HCT116 (cell line): ENCODE results near the gene S100A3. TPM values are rescaled to one million over a fixed set of nuclear protein-coding genes. Genes with fewer than 3 reads are reported as not detected.

Experiments
- ATAC-seq: fragments of 200-7000 bp; cut with Tn5 transposase; 2 replicates; pipeline ENCODE4 v1.9.1; 2020; ENCODE audit warnings: mild to moderate bottlenecking, moderate library complexity
- BruUV-seq: library from RNA; stranded (reverse); fragments of 400-500 nt; replicated peaks from 2 replicates; lab custom pipeline; 2021; lab: Mats Ljungman, UMichigan
- CTCF ChIA-PET: fragments of 300-600 bp; sonication (Branson Sonifier 250); formaldehyde crosslinking; loops from one replicate; lab custom pipeline; 2021; ENCODE audit warnings: antibody characterized with exemption; lab: Charles Lee
- POLR2A ChIA-PET: fragments of 300-600, 350-600 bp; sonication (Branson Sonifier 250); formaldehyde crosslinking; loops from one replicate; lab custom pipeline; 2021; ENCODE audit warnings: antibody characterized with exemption; lab: Charles Lee
- RAD21 ChIA-PET, 2 experiments: fragments of 300-600 bp; sonication (Branson Sonifier 250); formaldehyde crosslinking; loops; one replicate each; lab custom pipeline; 2023; ENCODE audit warnings: low total read pairs in 2 of 2; ENCODE audit not compliant: uncharacterized antibody in 2 of 2, unreplicated experiment in 2 of 2, low non-redundant PET in 1 of 2; lab: Charles Lee
- DNase-seq: peaks from one replicate; pipeline ENCODE4 v3.0.0-alpha.2; 2010; ENCODE audit warnings: low read depth, low spot score
- H2AFZ ChIP-seq: fragments of 200-600 bp; shearing (Covaris generic), sonication (generic); 2 replicates; pipeline ENCODE4 v1.6.1; 2017; ENCODE audit warnings: low read depth, mixed run types, mixed read lengths, antibody characterized with exemption, low read length; ENCODE audit not compliant: poor library complexity, severe bottlenecking
- H3K27ac ChIP-seq: 2 replicates; pipeline ENCODE4 v1.5.1; 2012; ENCODE audit warnings: low read depth, low read length
- H3K27me3 ChIP-seq: fragments of 200-600 bp; sonication (generic); 2 replicates; pipeline ENCODE4 v1.6.1; 2016; ENCODE audit warnings: mixed run types, low read length, mixed read lengths; ENCODE audit not compliant: insufficient read depth
- H3K36me3 ChIP-seq, 2 experiments: fragments of 200-500 bp in 1 of 2; fragments of 200-600 bp in 1 of 2; sonication (Bioruptor generic) in 1 of 2; sonication (generic) in 1 of 2; 2 replicates each; pipeline versions ENCODE4 v1.5.1 to v1.6.1; 2014 to 2016; ENCODE audit warnings: low read length in 2 of 2, inconsistent platforms in 1 of 2, mixed read lengths in 1 of 2, mixed run types in 1 of 2; ENCODE audit not compliant: insufficient read depth in 2 of 2, control insufficient read depth in 1 of 2
- H3K4me1 ChIP-seq, 2 experiments: fragments of 200-600 bp in 1 of 2; sonication (generic) in 1 of 2; 2 replicates each; pipeline versions ENCODE4 v1.5.1 to v1.6.1; 2012 to 2017; ENCODE audit warnings: low read length in 2 of 2, inconsistent platforms in 1 of 2, mild to moderate bottlenecking in 1 of 2, mixed read lengths in 1 of 2, mixed run types in 1 of 2, moderate library complexity in 1 of 2; ENCODE audit not compliant: insufficient read depth in 2 of 2, control insufficient read depth in 1 of 2
- H3K4me2 ChIP-seq: fragments of 200-600 bp; sonication (generic); 2 replicates; pipeline ENCODE4 v1.6.1; 2017; ENCODE audit warnings: mixed run types, low read length, mixed read lengths
- H3K4me3 ChIP-seq, 2 experiments: fragments of 200-600 bp in 1 of 2; sonication (generic) in 1 of 2; replicated peaks in 1 of 2; 2 replicates each; pipeline ENCODE4 v1.5.1; 2011 to 2016; ENCODE audit warnings: low read length in 2 of 2, control low read depth in 1 of 2, low read depth in 1 of 2, mild to moderate bottlenecking in 1 of 2, mixed read lengths in 1 of 2, mixed run types in 1 of 2
- H3K79me2 ChIP-seq: fragments of 200-600 bp; sonication (generic); 2 replicates; pipeline ENCODE4 v1.6.1; 2017; ENCODE audit warnings: mild to moderate bottlenecking, mixed run types, low read length, moderate library complexity, mixed read lengths; ENCODE audit not compliant: insufficient read depth
- H3K9ac ChIP-seq: fragments of 200-600 bp; sonication (generic); 2 replicates; pipeline ENCODE4 v1.6.1; 2016; ENCODE audit warnings: low read length, mixed read lengths
- H3K9me2 ChIP-seq: fragments of 200-600 bp; sonication (generic), shearing (Covaris generic); 2 replicates; pipeline ENCODE4 v1.6.1; 2017; ENCODE audit warnings: mixed run types, mild to moderate bottlenecking, moderate library complexity; ENCODE audit not compliant: insufficient read depth
- H3K9me3 ChIP-seq, 2 experiments: fragments of 200-500 bp in 1 of 2; fragments of 200-600 bp in 1 of 2; sonication (Bioruptor generic) in 1 of 2; sonication (generic) in 1 of 2; 2 replicates each; pipeline ENCODE4 v1.6.1; 2014 to 2017; ENCODE audit warnings: low read length in 2 of 2, mixed read lengths in 2 of 2, inconsistent platforms in 1 of 2, low read depth in 1 of 2, mild to moderate bottlenecking in 1 of 2, mixed run types in 1 of 2, moderate library complexity in 1 of 2; ENCODE audit not compliant: control insufficient read depth in 1 of 2, insufficient read depth in 1 of 2
- H4K20me1 ChIP-seq: fragments of 200-600 bp; sonication (generic), shearing (Covaris generic); 2 replicates; pipeline ENCODE4 v1.6.1; 2017; ENCODE audit warnings: mixed run types, mild to moderate bottlenecking, moderate library complexity; ENCODE audit not compliant: insufficient read depth
- ATF3 ChIP-seq: IDR thresholded peaks from 2 replicates; pipeline ENCODE4 v1.6.1; 2012
- CBX3 ChIP-seq: IDR thresholded peaks from 2 replicates; pipeline ENCODE4 v1.6.1; 2012; ENCODE audit warnings: low read depth
- CEBPB ChIP-seq: IDR thresholded peaks from 2 replicates; pipeline ENCODE4 v1.6.1; 2012; ENCODE audit warnings: low read depth
- CTCF ChIP-seq, 3 experiments: fragments of 200-600 bp in 1 of 3; sonication (generic) in 1 of 3; IDR thresholded peaks in 2 of 3; conservative IDR thresholded peaks in 1 of 3; 2 replicates each; pipeline ENCODE4 v1.5.1; 2012 to 2017; ENCODE audit warnings: low read depth in 2 of 3, low read length in 2 of 3, antibody characterized with exemption in 1 of 3, borderline replicate concordance in 1 of 3, control low read depth in 1 of 3, mild to moderate bottlenecking in 1 of 3, mixed read lengths in 1 of 3, mixed run types in 1 of 3, moderate library complexity in 1 of 3; ENCODE audit not compliant: insufficient read depth in 1 of 3
- EGR1 ChIP-seq: IDR thresholded peaks from 2 replicates; pipeline ENCODE4 v1.6.1; 2012; ENCODE audit warnings: low read depth
- ELF1 ChIP-seq: IDR thresholded peaks from 2 replicates; pipeline ENCODE4 v1.6.1; 2012; ENCODE audit warnings: low read depth, borderline replicate concordance
- EZH2 ChIP-seq: fragments of 200-600 bp; sonication (generic); IDR thresholded peaks from 2 replicates; pipeline ENCODE4 v1.6.1; 2017; ENCODE audit warnings: antibody characterized with exemption, mixed run types
- FOSL1 ChIP-seq: IDR thresholded peaks from 2 replicates; pipeline ENCODE4 v1.6.1; 2012; ENCODE audit warnings: low read depth
- MAX ChIP-seq: IDR thresholded peaks from 2 replicates; pipeline ENCODE4 v1.6.1; 2012
- POLR2A ChIP-seq: IDR thresholded peaks from 2 replicates; pipeline ENCODE4 v1.7.0; 2011; ENCODE audit warnings: borderline replicate concordance; ENCODE audit not compliant: insufficient read depth, insufficient read length; ENCODE audit errors: extremely low read depth
- POLR2AphosphoS5 ChIP-seq: IDR thresholded peaks from 2 replicates; pipeline ENCODE4 v1.6.1; 2011; ENCODE audit warnings: mild to moderate bottlenecking, low read depth, low read length, moderate library complexity
- RAD21 ChIP-seq: IDR thresholded peaks from 2 replicates; pipeline ENCODE4 v1.6.1; 2012; ENCODE audit warnings: low read depth, mild to moderate bottlenecking
- REST ChIP-seq: IDR thresholded peaks from 2 replicates; pipeline ENCODE4 v1.6.1; 2012; ENCODE audit warnings: low read depth
- SRF ChIP-seq: IDR thresholded peaks from 2 replicates; pipeline ENCODE4 v1.6.1; 2012; ENCODE audit warnings: low read depth
- TCF7L2 ChIP-seq: IDR thresholded peaks from 2 replicates; pipeline ENCODE4 v1.7.0; 2011; ENCODE audit warnings: borderline replicate concordance, inconsistent platforms; ENCODE audit not compliant: insufficient read depth, insufficient read length; ENCODE audit errors: extremely low read depth
- YY1 ChIP-seq: IDR thresholded peaks from 2 replicates; pipeline ENCODE4 v1.6.1; 2011; ENCODE audit warnings: low read length, low read depth, moderate library complexity, mild to moderate bottlenecking; ENCODE audit not compliant: insufficient replicate concordance; ENCODE audit errors: extremely low read depth
- ZBTB33 ChIP-seq: IDR thresholded peaks from 2 replicates; pipeline ENCODE4 v1.6.1; 2011; ENCODE audit warnings: mild to moderate bottlenecking, low read length, moderate library complexity; ENCODE audit not compliant: insufficient replicate concordance; ENCODE audit errors: extremely low read depth
- ZFX ChIP-seq: fragments of 450-650 bp; IDR thresholded peaks from 2 replicates; pipeline ENCODE4 v1.6.1; 2017
- intact Hi-C: fragments of 100-400 bp; cut with micrococcal nuclease; formaldehyde crosslinking; loops from 2 replicates; pipeline ENCODE4 v1.10.0; 2022
- total RNA-seq: library from RNA; stranded (reverse); gene quantifications from one replicate; pipeline ENCODE4 v1.2.1, GENCODE V29; 2021; ENCODE audit not compliant: unreplicated experiment

Gene S100A3
- total RNA-seq, 1 experiment from 2014 or later, result 4.2 TPM

- RAD21 ChIA-PET, result no interaction called here
- H3K4me2 ChIP-seq, result no peak overlapping the region
- no peak overlapping the region for H3K4me3 ChIP-seq
- no peak overlapping the region for H3K27ac ChIP-seq
- H3K36me3 ChIP-seq, result no peaks in the 10 kb centered on the region
- POLR2A ChIA-PET, result interaction anchor here (0.7 to 1.4 kb wide), 3 partner anchors 12 to 35 kb away, joined by 3 to 4 read pairs (median 3); partner anchors contain the start of genes S100A13 and S100A16
- H3K9me3 ChIP-seq, result no peaks in the 10 kb centered on the region
- H2AFZ ChIP-seq, result no peak overlapping the region
- H3K4me1 ChIP-seq, result peaks cover 5 to 9% of the 10 kb centered on the region in 2 experiments
- no peaks in the 10 kb centered on the region for H4K20me1 ChIP-seq
- DNase-seq, result no peak
- no peak for ATAC-seq
- CTCF ChIA-PET, result interaction anchor here (1.0 kb wide), 1 partner anchor 21 kb away, joined by 3 read pairs; no protein-coding TSS in a partner anchor
- H3K9me2 ChIP-seq, result no peaks in the 10 kb centered on the region
- H3K79me2 ChIP-seq, result no peaks in the 10 kb centered on the region
- intact Hi-C loops, result no loop called here
- no TSS peak for BruUV-seq
- TF ChIP-seq CTCF (IDR thresholded peaks at IDR 0.05 in 2 of 3, conservative IDR thresholded peaks at IDR 0.05 in 1 of 3; ENCODE audit: borderline replicate concordance in 1 of 3, insufficient read depth in 1 of 3, low read depth in 2 of 3, low read length in 2 of 3), result no peak
- no peak for TF ChIP-seq RAD21
- no peak for TF ChIP-seq MAX
- no peak for TF ChIP-seq POLR2AphosphoS5
- no peak for TF ChIP-seq FOSL1
- TF ChIP-seq CEBPB, result no peak
- TF ChIP-seq POLR2A, result no peak
- TF ChIP-seq ZBTB33, result no peak
- TF ChIP-seq ZFX, result no peak
- no peak for TF ChIP-seq YY1
- no peak for TF ChIP-seq TCF7L2
- TF ChIP-seq CBX3, result no peak
- TF ChIP-seq ELF1, result no peak
- no peak for TF ChIP-seq SRF
- TF ChIP-seq EZH2, result no peak
- TF ChIP-seq ATF3, result no peak
- no peak for TF ChIP-seq REST
- no peak for TF ChIP-seq EGR1
- no peak overlapping the region for H3K9ac ChIP-seq
- no peaks in the 10 kb centered on the region for H3K27me3 ChIP-seq
Observed at GRCh38 chr1:153592748-153593147, 43.7 kb upstream of the S100A3 start.
